Suppressor macrophage treated with lipopolysaccharide for 1 hour (primary cell): ENCODE data around the gene NDUFS3.

Source experiments
- DNase-seq, 3 donors: peaks; one replicate each; pipeline ENCODE4 v3.0.0-alpha.2; 2020 to 2022

Gene NDUFS3

GRCh38 chr11:47592251-47592650 lies 13.4 kb downstream of the NDUFS3 start:
- peak in 1 of 3 donors; percentile 26 for DNase-seq

GRCh38 chr11:47592970-47593369 lies 14.1 kb downstream of the NDUFS3 start:
- no peak for DNase-seq

- DNase-seq, result no peak
Measured at GRCh38 chr11:47593492-47593933, 14.6 kb downstream of the NDUFS3 start.

- no peak for DNase-seq
Measured at GRCh38 chr11:47593934-47594855, 15.3 kb downstream of the NDUFS3 start, which contains the start of gene C1QTNF4. C1QTNF4 (minus strand) TSS chr11:47594411; CDS start chr11:47590810, 3,601 bp downstream.

GRCh38 chr11:47595029-47595428 lies 16.2 kb downstream of the NDUFS3 start:
- no peak for DNase-seq

GRCh38 chr11:47595967-47596366 lies 17.1 kb downstream of the NDUFS3 start:
- DNase-seq, result no peak

- no peak for DNase-seq
Measured at GRCh38 chr11:47599902-47600301, 21.0 kb downstream of the NDUFS3 start.

- DNase-seq, result no peak
Measured at GRCh38 chr11:47603295-47603694, 24.4 kb downstream of the NDUFS3 start.

- DNase-seq, result no peak
Measured at GRCh38 chr11:47605921-47606320, 27.0 kb downstream of the NDUFS3 start.

- no peak for DNase-seq
Measured at GRCh38 chr11:47606731-47607130, 27.9 kb downstream of the NDUFS3 start.

GRCh38 chr11:47607380-47607779 lies 28.5 kb downstream of the NDUFS3 start:
- DNase-seq, result no peak

- no peak for DNase-seq
Measured at GRCh38 chr11:47609675-47610074, 30.8 kb downstream of the NDUFS3 start.

GRCh38 chr11:47611348-47611794 lies 32.5 kb downstream of the NDUFS3 start:
- DNase-seq, result peak; percentile 53 to 62 (median 53)

- DNase-seq, result no peak
Measured at GRCh38 chr11:47615249-47615648, 36.4 kb downstream of the NDUFS3 start.

GRCh38 chr11:47616726-47617416 lies 38.0 kb downstream of the NDUFS3 start:
- peak; percentile 54 to 73 (median 72) for DNase-seq

- no peak for DNase-seq
Measured at GRCh38 chr11:47617417-47617809, 38.5 kb downstream of the NDUFS3 start.

- no peak for DNase-seq
Measured at GRCh38 chr11:47620836-47621378, 42.0 kb downstream of the NDUFS3 start.

GRCh38 chr11:47626234-47626633 lies 47.4 kb downstream of the NDUFS3 start:
- no peak for DNase-seq

GRCh38 chr11:47628026-47628425 lies 49.2 kb downstream of the NDUFS3 start:
- no peak for DNase-seq

- DNase-seq, result no peak
Measured at GRCh38 chr11:47631473-47631872, 52.6 kb downstream of the NDUFS3 start.
